ENCODE results near the gene GPR39.

DNA sequence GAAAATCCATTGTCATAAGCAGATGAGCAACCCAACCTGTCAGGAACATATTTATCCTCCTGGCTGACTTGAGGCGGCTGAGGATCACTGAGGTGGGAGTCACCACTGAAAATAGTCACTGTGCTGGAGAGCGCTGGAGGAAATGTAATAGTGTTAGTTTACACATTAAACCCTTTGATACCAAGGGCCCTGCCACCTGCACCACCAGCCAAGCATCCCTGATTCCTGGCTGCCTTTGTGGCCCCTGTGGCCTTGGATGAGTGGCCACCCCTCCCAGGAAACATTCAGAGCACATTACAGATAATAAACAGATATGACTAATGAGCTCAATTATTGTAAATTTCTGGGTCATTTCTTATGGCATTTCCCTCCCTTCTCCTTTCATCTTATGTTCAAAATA is 147.5 kb downstream of the GPR39 start:
- TF ChIP-seq, protein P1, sequence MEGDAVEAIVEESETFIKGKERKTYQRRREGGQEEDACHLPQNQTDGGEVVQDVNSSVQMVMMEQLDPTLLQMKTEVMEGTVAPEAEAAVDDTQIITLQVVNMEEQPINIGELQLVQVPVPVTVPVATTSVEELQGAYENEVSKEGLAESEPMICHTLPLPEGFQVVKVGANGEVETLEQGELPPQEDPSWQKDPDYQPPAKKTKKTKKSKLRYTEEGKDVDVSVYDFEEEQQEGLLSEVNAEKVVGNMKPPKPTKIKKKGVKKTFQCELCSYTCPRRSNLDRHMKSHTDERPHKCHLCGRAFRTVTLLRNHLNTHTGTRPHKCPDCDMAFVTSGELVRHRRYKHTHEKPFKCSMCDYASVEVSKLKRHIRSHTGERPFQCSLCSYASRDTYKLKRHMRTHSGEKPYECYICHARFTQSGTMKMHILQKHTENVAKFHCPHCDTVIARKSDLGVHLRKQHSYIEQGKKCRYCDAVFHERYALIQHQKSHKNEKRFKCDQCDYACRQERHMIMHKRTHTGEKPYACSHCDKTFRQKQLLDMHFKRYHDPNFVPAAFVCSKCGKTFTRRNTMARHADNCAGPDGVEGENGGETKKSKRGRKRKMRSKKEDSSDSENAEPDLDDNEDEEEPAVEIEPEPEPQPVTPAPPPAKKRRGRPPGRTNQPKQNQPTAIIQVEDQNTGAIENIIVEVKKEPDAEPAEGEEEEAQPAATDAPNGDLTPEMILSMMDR (conservative IDR thresholded peaks at IDR 0.05), result no peak
- no peak for TF ChIP-seq EZH2 (IDR thresholded peaks at IDR 0.05; ENCODE audit: low read depth)
